ENCODE results near the gene EXOC3L1. TPM values are rescaled to one million over a fixed set of nuclear protein-coding genes. Genes with fewer than 3 reads are reported as not detected.

EXOC3L1 gene
- total and polyA plus RNA-seq, 2 of the 13 experiments (the other 11 are each of a cell fraction or from before 2014, with no cell fraction given), result 0.12 TPM; not detected in 1

DNA sequence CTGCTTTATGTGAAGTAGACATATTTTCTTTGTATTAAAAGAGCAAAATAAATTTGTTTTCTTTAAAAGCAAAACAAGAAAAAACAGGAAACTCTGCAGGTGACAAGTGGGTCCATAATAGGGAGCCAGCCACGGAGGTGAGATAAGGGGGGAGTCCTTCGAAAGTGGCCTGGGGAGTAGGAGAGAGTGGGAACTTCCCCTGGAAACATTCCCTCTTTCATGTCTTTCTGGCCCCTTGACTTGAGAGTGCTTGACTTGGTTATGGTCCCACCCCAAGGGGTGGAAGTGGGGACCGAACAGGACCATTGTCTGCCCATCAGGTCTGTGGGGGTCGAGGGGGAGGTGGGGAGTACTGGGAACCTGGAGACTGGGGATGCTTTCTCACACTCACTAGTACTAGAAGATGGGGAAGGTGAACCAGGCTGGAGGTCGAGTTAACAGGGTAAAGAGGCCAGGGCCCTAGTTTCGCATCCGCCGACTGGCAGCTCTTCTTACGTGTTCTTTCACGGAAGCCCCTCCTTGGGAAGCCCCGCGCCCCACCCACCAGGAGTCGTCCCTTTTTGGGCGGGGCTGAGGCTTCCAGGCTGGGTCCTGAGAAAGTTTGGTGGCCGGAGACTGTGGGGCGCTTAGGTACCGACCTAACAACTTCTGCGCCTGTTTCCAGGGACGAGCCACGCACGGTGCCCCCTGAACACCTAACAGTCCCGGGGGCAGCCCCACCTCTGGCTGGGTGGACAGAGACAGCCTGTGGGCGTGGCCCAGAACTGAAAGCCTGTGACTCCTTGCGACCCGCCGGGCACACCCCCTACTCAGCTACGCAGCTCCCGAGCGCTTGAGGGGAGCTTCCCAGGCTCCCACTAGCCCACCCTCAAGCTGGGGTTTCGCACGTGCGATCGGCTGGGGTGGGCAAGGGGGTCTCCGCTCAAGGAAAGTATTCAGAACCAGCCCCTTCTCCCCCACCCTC lies 31.0 kb downstream of the EXOC3L1 start (continued):
- TF ChIP-seq, protein P1, sequence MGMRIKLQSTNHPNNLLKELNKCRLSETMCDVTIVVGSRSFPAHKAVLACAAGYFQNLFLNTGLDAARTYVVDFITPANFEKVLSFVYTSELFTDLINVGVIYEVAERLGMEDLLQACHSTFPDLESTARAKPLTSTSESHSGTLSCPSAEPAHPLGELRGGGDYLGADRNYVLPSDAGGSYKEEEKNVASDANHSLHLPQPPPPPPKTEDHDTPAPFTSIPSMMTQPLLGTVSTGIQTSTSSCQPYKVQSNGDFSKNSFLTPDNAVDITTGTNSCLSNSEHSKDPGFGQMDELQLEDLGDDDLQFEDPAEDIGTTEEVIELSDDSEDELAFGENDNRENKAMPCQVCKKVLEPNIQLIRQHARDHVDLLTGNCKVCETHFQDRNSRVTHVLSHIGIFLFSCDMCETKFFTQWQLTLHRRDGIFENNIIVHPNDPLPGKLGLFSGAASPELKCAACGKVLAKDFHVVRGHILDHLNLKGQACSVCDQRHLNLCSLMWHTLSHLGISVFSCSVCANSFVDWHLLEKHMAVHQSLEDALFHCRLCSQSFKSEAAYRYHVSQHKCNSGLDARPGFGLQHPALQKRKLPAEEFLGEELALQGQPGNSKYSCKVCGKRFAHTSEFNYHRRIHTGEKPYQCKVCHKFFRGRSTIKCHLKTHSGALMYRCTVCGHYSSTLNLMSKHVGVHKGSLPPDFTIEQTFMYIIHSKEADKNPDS (CRISPR knock-in tag; IDR thresholded peaks at IDR 0.05), result peak; percentile 2; the same call in 1 of the 2 replicates
- TF ChIP-seq, protein P2, sequence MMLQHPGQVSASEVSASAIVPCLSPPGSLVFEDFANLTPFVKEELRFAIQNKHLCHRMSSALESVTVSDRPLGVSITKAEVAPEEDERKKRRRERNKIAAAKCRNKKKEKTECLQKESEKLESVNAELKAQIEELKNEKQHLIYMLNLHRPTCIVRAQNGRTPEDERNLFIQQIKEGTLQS (CRISPR knock-in tag; IDR thresholded peaks at IDR 0.05), result no peak
- TF ChIP-seq ZNF234 (CRISPR knock-in tag; conservative IDR thresholded peaks at IDR 0.05) (no peak), ZNF136 (CRISPR knock-in tag; IDR thresholded peaks at IDR 0.05; ENCODE audit: low read depth) (no peak), NCOA5 (CRISPR knock-in tag; IDR thresholded peaks at IDR 0.05) (no peak), ZNF891 (CRISPR knock-in tag; IDR thresholded peaks at IDR 0.05) (no peak), ZNF781 (CRISPR knock-in tag; IDR thresholded peaks at IDR 0.05; ENCODE audit: borderline replicate concordance, not compliant biosample characterization) (no peak), ZNF256 (CRISPR knock-in tag; conservative IDR thresholded peaks at IDR 0.05) (no peak), BRD4 (CRISPR knock-in tag; IDR thresholded peaks at IDR 0.05) (no peak), TARDBP (CRISPR knock-in tag; IDR thresholded peaks at IDR 0.05) (no peak), HNF1A (IDR thresholded peaks at IDR 0.05; ENCODE audit: low read depth) (no peak), HNF1A (CRISPR knock-in tag; IDR thresholded peaks at IDR 0.05; ENCODE audit: borderline replicate concordance) (no peak), ZNF160 (CRISPR knock-in tag; IDR thresholded peaks at IDR 0.05) (no peak), ZNF678 (CRISPR knock-in tag; IDR thresholded peaks at IDR 0.05) (no peak), KLF11 (CRISPR knock-in tag; IDR thresholded peaks at IDR 0.05) (no peak), PITX1 (CRISPR knock-in tag; IDR thresholded peaks at IDR 0.05) (no peak), KAT2B (IDR thresholded peaks at IDR 0.05; ENCODE audit: borderline replicate concordance, low read depth, low read length) (no peak), RFX1 (IDR thresholded peaks at IDR 0.05) (no peak)
- TF ChIP-seq, protein P3, sequence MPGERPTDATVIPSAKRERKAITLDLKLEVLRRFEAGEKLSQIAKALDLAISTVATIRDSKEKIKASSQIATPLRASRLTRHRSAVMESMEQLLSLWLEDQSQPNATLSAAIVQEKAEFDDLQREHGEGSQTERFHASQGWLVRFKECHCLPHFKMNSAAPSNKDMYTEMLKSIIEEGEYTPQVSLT (CRISPR knock-in tag; IDR thresholded peaks at IDR 0.05; ENCODE audit: borderline replicate concordance, low read depth), result no peak

All from HepG2 (cell line).